H1 (cell line): ENCODE measurements around the gene TXNDC11. TPM values are rescaled to one million over a fixed set of nuclear protein-coding genes. Genes with fewer than 3 reads are reported as not detected.

Experiments
- CTCF ChIA-PET: fragments of 300-600 bp; sonication (Branson Sonifier 250); formaldehyde crosslinking; loops from one replicate; lab custom pipeline; 2021; ENCODE audit not compliant: partially characterized antibody; lab: Charles Lee
- POLR2A ChIA-PET: fragments of 300-600 bp; sonication (Branson Sonifier 250); formaldehyde crosslinking; loops from one replicate; lab custom pipeline; 2021; ENCODE audit warnings: inconsistent platforms; ENCODE audit not compliant: partially characterized antibody; lab: Charles Lee
- DNase-seq, 2 experiments: peaks; one replicate each; pipeline versions ENCODE4 v3.0.0 to v3.0.0-alpha.2; 2010 to 2022; ENCODE audit warnings: low spot score in 2 of 2, low read depth in 1 of 2, mixed read lengths in 1 of 2
- FAIRE-seq: peaks from 2 replicates; lab custom pipeline; 2011; peaks lifted over from hg19 to GRCh38; lab: Jason Lieb, UNC
- H2AFZ ChIP-seq: 2 replicates; pipeline ENCODE4 v1.8.1; 2012; ENCODE audit warnings: low read length, inconsistent platforms
- H2AK5ac ChIP-seq: 2 replicates; pipeline ENCODE4 v1.6.1; 2013; ENCODE audit warnings: low read depth, low read length
- H2BK120ac ChIP-seq: replicated peaks from 2 replicates; pipeline ENCODE3; 2013; ENCODE audit warnings: low read depth, low read length, inconsistent platforms
- H2BK12ac ChIP-seq: 2 replicates; pipeline ENCODE4 v1.6.1; 2013; ENCODE audit warnings: low read depth, low read length
- H2BK15ac ChIP-seq: 2 replicates; pipeline ENCODE4 v1.6.1; 2013; ENCODE audit warnings: low read length
- H2BK20ac ChIP-seq: 2 replicates; pipeline ENCODE4 v1.6.1; 2013; ENCODE audit warnings: low read length
- H2BK5ac ChIP-seq: 2 replicates; pipeline ENCODE4 v1.6.1; 2013; ENCODE audit warnings: low read depth, low read length
- H3K14ac ChIP-seq: 2 replicates; pipeline ENCODE4 v1.6.1; 2013; ENCODE audit warnings: inconsistent platforms; ENCODE audit not compliant: insufficient read length
- H3K18ac ChIP-seq: 2 replicates; pipeline ENCODE4 v1.6.1; 2013; ENCODE audit warnings: low read length; ENCODE audit errors: extremely low read depth
- H3K23ac ChIP-seq: 2 replicates; pipeline ENCODE4 v1.6.1; 2013; ENCODE audit warnings: inconsistent platforms; ENCODE audit not compliant: insufficient read length
- H3K23me2 ChIP-seq: 2 replicates; pipeline ENCODE4 v1.6.1; 2013; ENCODE audit warnings: low read depth, low read length
- H3K27ac ChIP-seq: 2 replicates; pipeline ENCODE4 v1.6.1; 2011; ENCODE audit warnings: low read depth, low read length, inconsistent platforms
- H3K27me3 ChIP-seq, 4 experiments: replicated peaks in 1 of 4; 1 replicate in 1 of 4; 2 replicates in 3 of 4; pipeline versions ENCODE4 v1.6.1 to v1.8.1; 2011 to 2013; ENCODE audit warnings: low read length in 3 of 4, mild to moderate bottlenecking in 3 of 4, inconsistent platforms in 2 of 4, mixed read lengths in 2 of 4, moderate library complexity in 1 of 4; ENCODE audit not compliant: control insufficient read depth in 3 of 4, insufficient read depth in 3 of 4; ENCODE audit errors: extremely low read depth in 1 of 4
- H3K36me3 ChIP-seq, 4 experiments: 2 replicates each; pipeline versions ENCODE4 v1.6.1 to v1.8.1; 2011 to 2013; ENCODE audit warnings: mild to moderate bottlenecking in 4 of 4, low read length in 3 of 4, moderate library complexity in 2 of 4, control low read depth in 1 of 4, inconsistent platforms in 1 of 4; ENCODE audit not compliant: insufficient read depth in 4 of 4, control insufficient read depth in 2 of 4
- H3K4ac ChIP-seq: replicated peaks from 2 replicates; pipeline ENCODE3; 2013; ENCODE audit warnings: low read length, low read depth, mixed read lengths, inconsistent platforms; ENCODE audit not compliant: insufficient read length
- H3K4me1 ChIP-seq, 4 experiments: replicated peaks in 1 of 4; 1 replicate in 1 of 4; 2 replicates in 3 of 4; pipeline versions ENCODE4 v1.6.1 to v1.8.1; 2011 to 2013; ENCODE audit warnings: low read length in 3 of 4, inconsistent platforms in 2 of 4, mixed read lengths in 1 of 4; ENCODE audit not compliant: insufficient read depth in 4 of 4, control insufficient read depth in 3 of 4
- H3K4me2 ChIP-seq, 2 experiments: 2 replicates each; pipeline versions ENCODE4 v1.6.1 to v1.8.1; 2011 to 2013; ENCODE audit warnings: low read depth in 2 of 2, low read length in 2 of 2, control low read depth in 1 of 2, inconsistent platforms in 1 of 2, mild to moderate bottlenecking in 1 of 2; ENCODE audit not compliant: insufficient read depth in 1 of 2
- H3K4me3 ChIP-seq, 4 experiments: fragments of 200-600, 300-600 bp in 1 of 4; sonication (generic), shearing (Covaris generic), sonication (Bioruptor Twin) in 1 of 4; 2 replicates each; pipeline versions ENCODE4 v1.5.1 to v1.8.1; 2011 to 2016; ENCODE audit warnings: low read length in 4 of 4, low read depth in 3 of 4, control low read depth in 2 of 4, inconsistent platforms in 2 of 4, mild to moderate bottlenecking in 2 of 4, mixed read lengths in 1 of 4, moderate library complexity in 1 of 4; ENCODE audit not compliant: insufficient read depth in 2 of 4; ENCODE audit errors: extremely low read depth in 1 of 4
- H3K56ac ChIP-seq: replicated peaks from 2 replicates; pipeline ENCODE3; 2013; ENCODE audit warnings: low read depth, mild to moderate bottlenecking, mixed read lengths, low read length, inconsistent platforms; ENCODE audit not compliant: insufficient read length
- H3K79me1 ChIP-seq: 2 replicates; pipeline ENCODE4 v1.6.1; 2013; ENCODE audit warnings: low read depth, low read length, control low read depth
- H3K79me2 ChIP-seq, 2 experiments: 2 replicates each; pipeline versions ENCODE4 v1.6.1 to v1.8.1; 2012 to 2013; ENCODE audit warnings: low read length in 2 of 2, mild to moderate bottlenecking in 2 of 2, inconsistent platforms in 1 of 2; ENCODE audit not compliant: insufficient read depth in 2 of 2, control insufficient read depth in 1 of 2
- H3K9ac ChIP-seq, 4 experiments: replicated peaks in 1 of 4; 1 replicate in 1 of 4; 2 replicates in 3 of 4; pipeline versions ENCODE4 v1.6.1 to v1.8.1; 2011 to 2013; ENCODE audit warnings: low read depth in 3 of 4, low read length in 3 of 4, control low read depth in 2 of 4, mild to moderate bottlenecking in 2 of 4, moderate library complexity in 2 of 4, inconsistent platforms in 1 of 4; ENCODE audit errors: extremely low read depth in 1 of 4
- H3K9me3 ChIP-seq, 2 experiments: 2 replicates each; pipeline versions ENCODE4 v1.6.1 to v1.8.1; 2012 to 2013; ENCODE audit warnings: mild to moderate bottlenecking in 2 of 2, moderate library complexity in 2 of 2, control low read depth in 1 of 2, inconsistent platforms in 1 of 2, low read depth in 1 of 2, low read length in 1 of 2, mixed read lengths in 1 of 2; ENCODE audit not compliant: insufficient read depth in 2 of 2
- H4K20me1 ChIP-seq, 2 experiments: replicated peaks in 1 of 2; 2 replicates each; pipeline versions ENCODE3 to v1.8.1; 2011 to 2013; ENCODE audit warnings: inconsistent platforms in 2 of 2, low read length in 2 of 2, mild to moderate bottlenecking in 1 of 2; ENCODE audit not compliant: insufficient read depth in 2 of 2, control insufficient read depth in 1 of 2
- H4K5ac ChIP-seq: 2 replicates; pipeline ENCODE4 v1.6.1; 2013; ENCODE audit warnings: low read length, low read depth, mixed read lengths, inconsistent platforms; ENCODE audit not compliant: insufficient read length
- H4K8ac ChIP-seq: 2 replicates; pipeline ENCODE4 v1.8.0; 2013; ENCODE audit warnings: mild to moderate bottlenecking, moderate library complexity, low read length, inconsistent platforms; ENCODE audit not compliant: insufficient read depth; ENCODE audit errors: extremely low read depth
- H4K91ac ChIP-seq: replicated peaks from 2 replicates; pipeline ENCODE3; 2013; ENCODE audit warnings: low read length, mixed read lengths, inconsistent platforms; ENCODE audit not compliant: insufficient read length
- ATF2 ChIP-seq: IDR thresholded peaks from 2 replicates; pipeline ENCODE4 v1.6.1; 2012; ENCODE audit warnings: low read length, inconsistent platforms
- EGR1 ChIP-seq: IDR thresholded peaks from 2 replicates; pipeline ENCODE4 v1.6.1; 2011; ENCODE audit warnings: low read depth, low read length, borderline replicate concordance
- GTF2F1 ChIP-seq: IDR thresholded peaks from 2 replicates; pipeline ENCODE4 v1.6.1; 2012; ENCODE audit warnings: low read depth, low read length, improper control_type of control experiment, borderline replicate concordance
- POLR2A ChIP-seq, 2 experiments: IDR thresholded peaks; 1 replicate in 1 of 2; 2 replicates in 1 of 2; pipeline ENCODE4 v1.6.1; 2011; ENCODE audit warnings: low read depth in 2 of 2, low read length in 2 of 2, mild to moderate bottlenecking in 2 of 2; ENCODE audit errors: control extremely low read depth in 1 of 2
- RXRA ChIP-seq: IDR thresholded peaks from 2 replicates; pipeline ENCODE4 v1.6.1; 2011; ENCODE audit warnings: low read depth, mild to moderate bottlenecking, low read length, moderate library complexity; ENCODE audit not compliant: insufficient read depth
- SIRT6 ChIP-seq: IDR thresholded peaks from one replicate; pipeline ENCODE4 v1.7.1; 2012; ENCODE audit warnings: low read length, inconsistent platforms
- SP1 ChIP-seq: IDR thresholded peaks from 2 replicates; pipeline ENCODE4 v1.6.1; 2011; ENCODE audit warnings: low read depth, low read length
- SUZ12 ChIP-seq: fragments of 200-600 bp; sonication (generic); IDR thresholded peaks from 2 replicates; pipeline ENCODE4 v1.6.1; 2012; ENCODE audit warnings: mild to moderate bottlenecking, inconsistent platforms, low read length, moderate library complexity, mixed read lengths
- TAF7 ChIP-seq: optimal IDR thresholded peaks from 2 replicates; pipeline ENCODE3; 2011; ENCODE audit warnings: low read depth, mild to moderate bottlenecking, inconsistent platforms, low read length, moderate library complexity, borderline replicate concordance
- YY1 ChIP-seq: IDR thresholded peaks from 2 replicates; pipeline ENCODE4 v1.6.1; 2011; ENCODE audit warnings: low read depth, mild to moderate bottlenecking, low read length
- WGBS, 2 experiments: shearing (Covaris generic) in 1 of 2; methylation state at CpG; one replicate each; pipeline versions ENCODE4 v1.1.6 to v1.1.7; 2013 to 2015; ENCODE audit warnings: low lambda C conversion rate in 2 of 2, mixed read lengths in 2 of 2, inconsistent platforms in 1 of 2, low coverage in 1 of 2, missing lambda C conversion rate in 1 of 2; ENCODE audit not compliant: insufficient replicate concordance in 2 of 2, insufficient coverage in 1 of 2, insufficient read length in 1 of 2; ENCODE audit errors: extremely low coverage in 1 of 2, missing lambda C conversion rate in 1 of 2; 5-methylcytosine and 5-hydroxymethylcytosine counted together
- polyA plus RNA-seq, 7 experiments: library from polyadenylated mRNA; depleted of rRNA in 3 of 7; stranded (reverse) in 5 of 7; unstranded in 2 of 7; fragments of >200 nt in 5 of 7; fragments of 200-250 nt in 2 of 7; gene quantifications; 1 replicate in 5 of 7; 2 replicates in 1 of 7; 4 replicates in 1 of 7; pipeline versions ENCODE4 v1.2.1 to v1.2.3, GENCODE V29; 2011 to 2013; ENCODE audit warnings: missing spikeins in 2 of 7, mixed read lengths in 2 of 7
- total RNA-seq: library from RNA; stranded (reverse); fragmentation: NEBNext Ultra II Directional; extraction: Animal tissue kit (Norgen Biotek cat#: 25700); gene quantifications from 2 replicates; pipeline ENCODE4 v1.2.1, GENCODE V29; 2021

The TXNDC11 gene
- total and polyA plus RNA-seq, 2 of the 8 experiments (the other 6 are each of a cell fraction or from before 2014, with no cell fraction given): 13.5 to 13.8 TPM

- H3K27ac ChIP-seq: no peak overlapping the region
- no peaks in the 10 kb centered on the region for H3K9me3 ChIP-seq
- TF ChIP-seq RXRA (no peak), YY1 (no peak), EGR1 (no peak), SP1 (no peak), POLR2A (IDR thresholded peaks at IDR 0.05; ENCODE audit: control extremely low read depth in 1 of 2, low read depth in 2 of 2, low read length in 2 of 2) (no peak), SUZ12 (no peak), TAF7 (no peak), GTF2F1 (no peak), SIRT6 (no peak), ATF2 (no peak)
- FAIRE-seq: no peak
- H3K79me2 ChIP-seq: no peaks in the 10 kb centered on the region
- H4K91ac ChIP-seq: no peak overlapping the region
- 0 out of 2 replicates have a peak overlapping the region, but pooled peaks have one; percentile 3 for H2BK15ac ChIP-seq
- H3K4me3 ChIP-seq: no peak overlapping the region
- 0 out of 2 replicates have a peak overlapping the region, but pooled peaks have one; percentile 43 for H2AK5ac ChIP-seq
- peaks cover 0 to 28% (median 21%) of the 10 kb centered on the region in 4 experiments; a peak in 6 of 7 replicates for H3K4me1 ChIP-seq
- H4K20me1 ChIP-seq: peaks cover 0 to 2% of the 10 kb centered on the region in 2 experiments
- ChIA-PET POLR2A (no interaction called here), CTCF (interaction anchor here (0.7 to 4.6 kb wide), 3 partner anchors 8 to 108 kb away, joined by 3 to 51 read pairs (median 24); no protein-coding TSS in a partner anchor)
- peaks cover 8% of the 10 kb centered on the region; the same call in 1 of the 2 replicates for H3K23me2 ChIP-seq
- no peaks in the 10 kb centered on the region for H3K36me3 ChIP-seq
- H3K79me1 ChIP-seq: no peaks in the 10 kb centered on the region
- H2AFZ ChIP-seq: no peak overlapping the region
- 41 to 97% methylated on average over 2 to 4 of the region's 4 CpGs for WGBS, 2 experiments
- no peak overlapping the region for H4K5ac ChIP-seq
- no peak overlapping the region for H3K18ac ChIP-seq
- no peak overlapping the region for H3K23ac ChIP-seq
- peak overlapping the region; percentile 80 for H3K4ac ChIP-seq
- H3K4me2 ChIP-seq: no peak overlapping the region
- no peak overlapping the region for H2BK120ac ChIP-seq
- DNase-seq: no peak
- H3K27me3 ChIP-seq: no peaks in the 10 kb centered on the region
- H3K9ac ChIP-seq: no peak overlapping the region
- H2BK5ac ChIP-seq: no peak overlapping the region
- peak overlapping the region; percentile 61; the same call in 1 of the 2 replicates for H2BK12ac ChIP-seq
- H2BK20ac ChIP-seq: no peak overlapping the region
- H3K56ac ChIP-seq: peak overlapping the region; percentile 74
- no peak overlapping the region for H4K8ac ChIP-seq
- H3K14ac ChIP-seq: no peak overlapping the region
Observed at GRCh38 chr16:11639008-11639562, 103.6 kb downstream of the TXNDC11 start.
